Inferior parietal cortex (tissue), 1 donor: Measurements from ENCODE around the gene PTPRN2.
"Not testable (repeated sequence)": the region's sequence is repeated elsewhere in the genome, so short reads cannot be mapped to it uniquely, and the experiment has no call there.

Source experiments
- DNase-seq: peaks from one replicate; pipeline ENCODE4 v3.0.0-alpha.2; 2016; ENCODE audit errors: extremely low spot score

Gene PTPRN2

DNA sequence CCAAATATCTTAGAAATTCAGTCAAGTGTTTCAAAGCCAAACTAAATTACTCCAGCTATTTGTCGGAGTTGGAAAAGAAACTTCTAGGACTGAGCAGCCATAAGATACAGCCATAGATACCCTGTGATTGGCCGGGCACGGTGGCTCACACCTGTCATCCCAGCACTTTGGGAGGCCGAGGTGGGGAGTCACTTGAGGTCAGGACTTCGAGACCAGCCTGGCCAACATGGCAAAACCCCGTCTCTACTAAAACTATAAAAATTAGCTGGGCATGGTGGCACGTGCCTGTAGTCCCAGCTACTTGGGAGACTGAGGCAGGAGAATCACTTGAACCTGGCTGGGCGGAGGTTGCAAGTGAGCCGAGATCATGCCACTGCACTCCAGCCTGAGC lies 607.3 kb downstream of the PTPRN2 start:
- DNase-seq, result not testable (repeated sequence)

DNA sequence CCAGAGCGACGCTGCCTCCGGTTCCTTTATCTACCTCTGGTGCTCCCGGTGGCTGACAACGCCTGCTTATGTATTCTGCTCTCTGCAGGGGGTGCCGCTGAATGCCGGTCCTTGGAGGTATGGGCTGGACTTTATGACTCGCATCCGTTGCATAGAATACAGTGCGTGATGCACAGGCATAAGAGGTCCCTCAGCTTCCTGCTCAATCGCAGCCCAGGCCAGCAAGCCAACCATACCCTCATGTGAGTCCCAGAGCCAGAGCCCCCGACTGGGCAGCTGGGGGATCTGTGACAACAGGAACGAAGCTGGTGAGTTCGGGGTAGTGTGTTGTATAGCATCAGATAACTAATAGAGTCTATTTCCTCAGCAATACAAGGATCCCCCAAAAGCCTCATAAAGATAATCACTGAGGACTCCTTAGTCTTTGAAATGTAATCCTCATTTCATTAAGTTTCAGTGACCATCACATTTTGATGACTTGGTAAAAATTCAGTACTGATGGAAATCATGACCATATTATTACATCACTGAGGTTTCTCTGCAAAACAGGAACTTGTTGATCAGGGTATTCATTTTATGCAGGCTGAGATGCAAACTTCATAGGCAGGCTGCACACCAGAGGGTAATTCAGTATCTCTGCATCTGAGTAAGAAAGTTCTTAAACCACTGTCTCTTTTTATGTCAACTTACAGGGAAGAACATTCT lies 607.8 kb downstream of the PTPRN2 start:
- no peak for DNase-seq

DNA sequence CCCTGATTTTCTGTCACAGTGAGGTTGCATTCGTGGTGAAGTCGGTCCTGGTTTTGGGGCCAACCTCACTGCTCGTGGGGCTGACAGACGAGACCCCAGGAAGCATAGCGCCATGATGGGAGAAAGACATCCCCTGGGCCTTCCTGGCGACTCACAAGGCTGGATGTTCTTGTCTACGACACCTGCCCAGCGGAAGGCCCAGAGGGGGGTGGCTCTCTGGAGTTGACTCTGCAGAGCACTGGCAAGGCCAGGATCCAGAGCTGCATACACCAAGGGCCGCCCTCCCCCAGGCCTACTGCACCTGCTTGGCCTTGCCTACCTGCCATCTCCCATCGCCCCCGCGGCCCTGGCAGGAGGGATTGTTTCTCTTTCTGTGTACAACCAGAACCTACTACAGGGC lies 608.9 kb downstream of the PTPRN2 start:
- DNase-seq, result no peak

DNA sequence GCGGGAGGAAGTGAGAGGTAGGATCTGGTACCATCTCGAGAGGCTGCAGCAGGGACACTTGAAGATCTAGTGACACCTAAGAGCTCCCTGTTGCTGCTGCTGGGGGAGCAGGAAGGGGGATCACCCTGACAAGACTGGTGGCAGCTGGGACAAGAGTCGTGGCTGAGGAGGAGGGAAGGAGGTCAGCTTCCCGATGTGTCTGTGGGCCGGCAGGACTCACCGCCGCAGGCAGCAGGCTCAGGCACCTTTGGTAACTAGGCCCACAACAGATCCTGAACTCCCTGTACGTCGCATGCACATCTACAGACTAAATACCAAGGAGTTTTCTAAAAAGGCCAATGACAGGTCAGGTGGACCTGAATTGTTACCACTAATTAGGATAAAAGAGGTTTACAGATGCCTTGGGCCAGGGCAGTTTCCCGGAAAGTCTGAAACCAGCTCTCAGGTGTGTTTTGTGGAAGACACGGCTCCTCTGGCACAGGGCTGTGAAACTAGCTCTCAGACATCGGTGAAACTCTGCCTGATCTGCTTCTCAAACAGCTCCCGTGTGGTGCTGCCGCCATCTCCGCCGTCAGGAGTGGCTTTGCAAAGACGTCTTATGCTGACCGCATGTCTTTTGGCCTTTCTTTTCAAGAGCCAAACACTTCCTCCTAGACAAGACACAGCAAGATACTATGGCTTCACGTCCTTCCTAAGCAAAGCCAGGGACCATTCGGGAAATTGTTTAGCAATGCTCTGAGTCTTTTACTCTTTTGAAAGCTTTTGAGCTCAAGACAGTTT lies 609.7 kb downstream of the PTPRN2 start:
- no peak for DNase-seq

DNA sequence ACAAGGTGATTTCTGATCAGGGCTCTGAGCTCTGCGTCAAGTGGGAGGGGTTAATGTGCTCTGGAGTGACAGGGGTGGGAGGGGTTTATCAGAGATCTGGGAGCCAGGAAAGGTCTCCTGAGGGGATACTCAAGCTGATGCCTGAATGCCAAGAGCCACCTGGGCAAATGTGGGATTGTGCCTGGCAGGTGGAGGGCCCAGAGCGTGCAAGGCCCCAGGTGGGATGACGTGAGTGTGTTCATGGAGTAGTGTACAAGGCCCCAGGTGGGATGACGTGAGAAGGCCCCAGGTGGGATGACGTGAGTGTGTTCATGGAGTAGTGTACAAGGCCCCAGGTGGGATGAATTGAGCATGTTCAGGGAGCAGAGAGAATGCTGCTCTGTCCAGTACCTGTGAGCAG lies 610.3 kb downstream of the PTPRN2 start:
- no peak for DNase-seq

DNA sequence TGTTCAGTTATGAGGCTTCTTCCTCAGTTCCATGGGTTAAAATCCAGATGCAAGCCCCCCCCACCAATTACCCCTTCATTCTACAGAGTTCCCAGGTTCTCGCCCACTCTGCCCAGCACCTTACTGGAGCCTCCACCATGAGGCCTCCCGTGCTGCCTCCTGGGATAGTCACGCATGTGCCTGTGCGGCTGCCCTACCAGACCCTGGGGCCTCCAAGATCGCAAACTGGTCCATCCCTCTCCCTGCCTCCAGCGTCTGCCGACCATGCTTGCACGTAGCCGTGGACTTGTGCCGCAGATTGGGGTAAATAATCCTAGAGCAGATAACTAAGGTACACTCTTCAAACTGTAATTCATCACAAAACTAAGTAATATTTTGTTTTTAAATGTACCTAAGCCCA lies 611.2 kb downstream of the PTPRN2 start:
- DNase-seq, result no peak

DNA sequence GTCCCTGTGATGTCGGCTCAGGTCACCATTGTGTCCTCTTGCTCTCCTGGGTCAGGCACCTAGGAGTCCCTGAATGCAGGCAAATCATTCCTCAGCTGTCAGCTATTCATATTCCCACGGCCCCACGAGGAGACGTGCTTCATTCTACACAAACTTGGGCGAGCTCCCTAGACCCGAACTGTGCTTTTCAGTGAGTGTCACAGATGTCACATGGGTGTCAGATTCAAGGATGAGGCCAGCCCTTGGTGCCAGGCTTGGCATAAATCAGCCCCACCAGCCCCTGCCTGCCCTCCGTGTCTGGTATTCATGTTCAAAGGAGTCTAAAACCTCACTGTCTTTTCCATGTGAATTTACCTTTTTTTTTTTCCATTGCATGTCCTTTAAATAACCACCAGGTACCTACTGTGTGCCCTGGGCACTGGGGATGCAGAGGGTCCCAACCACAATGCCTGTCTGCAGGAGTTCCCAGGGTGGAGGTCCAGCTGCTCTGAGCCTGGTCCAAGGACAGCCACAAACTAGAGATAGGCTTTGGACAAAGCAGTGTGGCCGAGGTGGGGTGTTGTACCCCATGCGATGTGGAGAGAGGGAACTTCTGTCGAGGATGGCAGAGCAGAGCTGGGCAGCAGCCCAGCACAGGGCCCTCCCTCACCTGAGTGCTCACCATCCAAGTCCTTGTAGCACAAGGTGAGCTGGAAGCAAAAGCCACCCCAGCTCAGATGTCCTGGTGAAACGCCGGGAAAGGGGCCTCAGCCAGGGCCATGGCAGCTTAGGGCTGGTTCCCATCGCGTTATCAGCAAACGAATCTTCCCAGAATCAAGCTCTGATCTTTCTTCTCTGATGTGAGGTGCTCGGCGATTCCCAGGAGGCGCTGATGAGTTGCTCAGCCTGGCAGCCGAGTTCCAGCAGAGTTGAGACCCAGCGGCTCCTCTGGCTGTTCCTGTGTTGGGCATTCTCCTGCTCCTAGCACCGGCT lies 611.9 kb downstream of the PTPRN2 start:
- DNase-seq, result no peak

DNA sequence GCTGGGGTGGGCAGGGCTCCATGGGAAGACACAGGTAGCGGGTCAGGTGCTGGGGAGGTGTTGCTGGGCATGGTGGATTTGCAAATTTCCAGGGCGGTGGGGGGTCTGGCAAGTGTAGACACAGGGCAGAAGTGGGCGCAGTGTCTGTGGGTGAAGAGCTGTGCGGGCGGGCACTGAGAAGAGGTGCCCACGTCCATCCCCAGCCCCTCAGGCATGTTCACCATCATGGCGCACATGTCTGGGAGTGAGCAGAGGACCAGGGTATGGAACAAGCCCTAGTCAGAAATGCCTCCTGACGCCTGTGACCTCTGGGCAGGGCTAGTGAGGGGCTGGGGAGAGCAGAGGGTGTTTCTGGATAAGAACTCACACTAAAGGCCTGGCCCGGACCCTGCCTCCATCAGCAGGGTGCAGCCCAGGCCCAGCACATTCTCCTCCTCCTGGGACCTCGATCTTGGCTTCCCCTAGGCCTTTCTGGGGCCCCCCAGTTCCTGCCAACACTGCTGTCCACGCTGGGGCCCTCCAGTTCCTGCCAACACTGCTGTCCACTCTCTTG lies 612.9 kb downstream of the PTPRN2 start:
- DNase-seq, result no peak

DNA sequence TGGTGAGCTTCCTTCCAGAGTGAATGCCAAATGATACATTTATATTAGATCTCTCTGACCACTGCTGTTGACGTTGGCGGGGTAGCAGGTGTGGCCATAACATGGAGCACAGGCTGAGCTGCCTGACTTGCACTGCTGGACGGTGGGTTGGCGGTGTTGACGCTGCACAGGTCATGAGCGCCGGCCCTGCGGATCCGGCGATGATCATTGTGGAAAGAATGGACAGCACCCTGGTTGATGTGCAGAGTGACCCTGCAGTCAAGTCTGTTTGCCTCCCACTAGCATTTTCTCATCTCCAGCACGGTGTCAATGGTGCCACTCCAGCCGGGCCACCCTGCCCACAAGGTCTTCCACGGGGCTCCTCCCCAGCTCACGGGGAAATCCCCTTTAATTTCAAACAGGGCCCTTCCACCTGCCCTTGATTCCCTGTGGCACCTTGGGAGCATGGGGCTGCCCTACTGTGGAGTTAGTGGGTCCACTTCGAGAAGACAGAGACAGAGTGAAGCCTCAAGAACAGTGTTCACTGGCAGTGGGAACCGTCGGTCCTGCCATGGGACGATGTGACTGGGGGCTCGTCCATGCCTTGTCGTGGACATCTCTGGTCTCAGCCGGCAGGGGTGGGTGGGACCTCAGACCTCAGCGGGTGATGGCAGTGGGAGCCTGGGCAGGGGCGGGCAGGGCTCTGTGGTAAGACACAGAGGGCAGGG lies 613.5 kb downstream of the PTPRN2 start:
- DNase-seq, result no peak

DNA sequence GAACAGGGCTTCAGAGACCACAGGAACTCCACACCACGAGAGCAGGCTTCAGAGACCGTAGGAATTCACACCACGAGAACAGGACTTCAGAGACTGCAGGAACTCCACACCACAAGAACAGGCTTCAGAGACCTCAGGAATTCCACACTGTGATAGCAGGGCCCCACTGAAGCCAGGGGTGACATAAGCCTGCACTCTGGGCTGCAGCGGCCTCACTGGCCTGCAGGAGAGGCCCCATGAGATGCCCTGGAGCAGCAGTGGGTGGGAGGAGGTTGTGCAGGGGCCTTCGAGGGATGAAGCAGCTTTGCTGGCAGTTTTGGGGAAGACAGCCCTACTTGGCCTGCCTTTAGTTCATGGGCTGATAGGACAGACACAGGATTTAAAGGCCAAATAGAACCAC lies 614.7 kb downstream of the PTPRN2 start:
- no peak for DNase-seq

DNA sequence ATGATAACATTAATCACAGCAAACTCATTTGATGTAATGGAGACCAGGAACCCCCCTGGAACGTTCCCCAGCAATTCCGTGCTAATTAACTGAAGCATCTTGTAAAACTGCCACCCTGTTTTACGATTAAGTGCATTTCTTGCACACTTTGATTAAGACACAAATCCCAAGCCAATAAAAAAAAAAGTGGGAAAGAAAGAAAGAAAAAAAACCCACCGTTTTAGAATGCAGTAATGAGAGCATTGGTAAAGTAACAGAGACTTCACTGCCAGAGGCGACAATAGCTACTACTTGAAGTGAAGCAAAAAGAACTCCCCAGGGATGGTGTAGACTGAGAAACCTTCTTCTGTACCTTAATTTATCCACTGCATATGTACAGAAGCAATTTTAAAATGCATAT lies 616.1 kb downstream of the PTPRN2 start:
- DNase-seq, result no peak

DNA sequence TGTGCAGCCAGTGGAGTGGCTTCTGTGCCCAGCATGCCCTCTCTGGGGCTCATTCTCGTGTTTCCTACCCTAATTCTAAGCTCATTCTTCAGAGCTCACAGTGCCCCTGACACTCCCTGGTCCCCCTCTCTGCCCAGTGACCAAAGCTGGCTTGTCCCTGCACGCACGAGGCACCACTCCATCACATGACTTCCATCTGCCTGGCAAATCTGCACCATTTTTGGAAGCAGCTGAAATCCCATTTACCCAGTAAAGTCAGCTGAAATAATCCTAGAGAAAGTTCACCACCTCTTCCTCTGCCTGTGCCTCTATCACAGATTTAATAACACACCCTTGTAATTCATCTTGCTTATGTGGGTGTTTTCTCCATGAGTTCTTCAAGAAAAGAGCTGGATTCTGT lies 616.9 kb downstream of the PTPRN2 start:
- DNase-seq, result no peak

DNA sequence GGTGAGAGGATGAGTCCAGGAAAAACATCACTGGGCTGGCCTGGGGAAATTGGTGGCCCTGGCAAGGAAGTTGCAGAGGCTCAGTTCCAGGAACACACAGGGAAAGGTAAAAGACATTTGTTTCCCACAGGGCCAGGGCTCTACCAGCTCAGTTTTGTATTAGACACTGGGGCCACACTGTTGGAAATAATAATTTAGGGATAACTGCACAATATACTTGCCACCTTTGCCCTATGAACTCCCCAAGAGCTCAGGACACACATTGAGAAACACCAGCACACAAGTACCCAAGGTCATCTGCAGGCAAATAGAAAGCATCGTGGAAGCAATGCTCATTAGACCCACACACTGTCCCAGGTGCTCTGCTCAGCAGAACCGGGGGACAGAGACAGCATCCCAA lies 617.6 kb downstream of the PTPRN2 start:
- no peak for DNase-seq

DNA sequence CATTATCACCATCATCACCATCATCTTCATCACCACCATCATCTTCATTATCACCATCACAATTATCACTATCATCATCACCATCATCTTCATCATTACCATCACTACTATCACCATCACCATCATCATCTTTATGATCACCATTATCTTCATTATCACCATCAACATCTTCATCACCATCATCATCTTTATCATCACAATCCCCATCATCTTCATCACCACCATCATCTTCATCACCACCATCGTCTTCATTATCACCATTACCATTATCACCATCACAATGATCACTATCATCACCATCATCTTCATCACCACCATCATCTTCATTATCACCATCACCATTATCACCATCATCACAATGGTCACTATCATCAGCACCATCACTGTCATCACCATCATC lies 621.1 kb downstream of the PTPRN2 start:
- no peak for DNase-seq

DNA sequence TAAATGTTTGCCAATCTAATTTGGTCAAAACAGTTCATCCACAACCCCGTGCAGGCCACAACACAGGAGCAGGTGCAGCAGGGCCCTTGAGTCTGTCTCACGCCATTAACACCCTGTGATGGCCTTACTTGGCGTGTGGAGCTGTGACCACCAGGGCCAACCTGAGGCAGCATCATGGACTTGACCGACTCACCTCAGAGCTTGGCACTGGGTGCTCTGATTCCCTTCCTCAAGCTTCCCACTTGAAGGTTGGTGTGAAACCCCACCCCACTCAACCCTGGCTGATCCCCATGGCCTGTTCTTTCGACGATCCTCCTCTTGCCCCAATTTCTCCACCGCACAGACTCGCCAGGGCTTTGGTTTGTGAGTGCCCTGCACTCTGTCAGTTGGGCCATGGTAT lies 623.1 kb downstream of the PTPRN2 start:
- DNase-seq, result no peak

DNA sequence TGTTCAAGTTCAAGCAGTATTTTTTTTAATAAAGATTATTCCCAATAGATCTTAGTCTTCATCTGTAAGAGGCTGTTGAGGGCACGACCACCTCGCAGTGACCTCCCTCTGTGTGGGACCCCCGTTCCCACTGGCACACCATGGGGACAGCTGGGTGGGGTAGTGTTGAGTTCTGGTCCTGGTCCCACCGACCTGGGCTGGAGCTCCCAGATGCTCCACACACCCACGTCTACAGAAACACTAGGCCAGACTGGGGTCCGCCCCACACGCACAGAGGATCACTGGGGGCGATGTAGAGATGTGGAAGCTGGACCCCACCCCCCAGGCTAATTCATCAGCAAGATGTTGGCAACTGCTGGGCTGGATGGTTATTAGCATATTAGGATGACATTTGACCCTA lies 623.6 kb downstream of the PTPRN2 start:
- no peak for DNase-seq

DNA sequence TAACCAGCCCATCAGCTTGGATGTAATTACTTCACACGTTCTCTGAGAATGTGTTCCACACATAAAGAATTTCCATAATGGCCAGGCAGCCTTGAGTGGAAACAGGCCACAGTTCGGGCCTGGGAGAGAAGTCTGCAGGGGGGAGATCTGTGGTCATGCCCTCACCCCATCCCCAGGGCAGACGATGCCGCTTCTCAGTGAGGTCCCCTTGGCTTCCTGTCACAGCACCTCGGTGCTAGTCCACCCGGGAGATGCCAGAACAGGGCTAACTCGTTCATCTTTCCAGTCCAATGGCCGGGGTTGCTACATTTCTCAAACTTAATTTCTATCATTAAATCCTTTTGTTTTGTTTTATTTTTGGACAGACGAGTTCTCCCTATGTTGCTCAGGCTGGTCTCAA lies 624.1 kb downstream of the PTPRN2 start:
- DNase-seq, result no peak

DNA sequence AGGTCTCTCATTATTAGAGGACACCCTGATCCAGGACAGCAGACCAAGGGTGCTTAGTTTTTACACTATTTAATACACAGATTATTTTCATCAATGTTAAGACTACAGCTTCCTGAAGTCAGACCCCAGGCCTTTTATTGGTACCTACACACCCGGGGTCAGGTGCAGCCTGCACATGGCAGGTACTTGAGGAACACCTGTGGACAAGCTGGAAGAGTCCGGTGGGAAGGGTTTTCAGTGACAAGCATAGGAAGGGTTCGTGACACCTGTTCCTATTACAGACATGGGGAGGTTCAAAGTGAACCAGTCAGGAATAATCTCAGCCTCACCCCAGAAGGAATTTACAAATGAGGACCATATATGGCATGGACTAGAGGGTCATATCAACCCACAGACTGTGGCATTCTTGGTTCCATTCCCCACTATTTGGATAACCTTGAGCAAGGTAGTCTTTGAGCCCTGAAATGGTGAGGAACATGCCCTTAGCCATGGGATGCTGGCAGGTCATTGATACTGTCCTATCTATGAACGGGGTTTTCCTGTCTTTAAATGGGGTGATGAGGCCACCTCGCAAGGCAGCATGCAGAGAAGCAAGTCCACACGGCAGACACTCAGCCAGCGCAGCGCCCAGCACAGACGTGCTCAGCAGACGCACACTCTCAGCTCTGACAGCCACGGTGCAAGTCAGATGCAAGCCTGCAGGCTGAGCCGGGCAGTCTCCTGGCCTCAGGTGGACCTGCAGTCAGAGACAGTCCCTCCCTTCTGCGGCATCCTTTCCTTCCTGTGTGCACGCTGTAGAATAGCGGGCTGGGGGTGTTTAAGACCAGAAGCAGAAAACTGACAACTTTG lies 624.9 kb downstream of the PTPRN2 start:
- no peak for DNase-seq

DNA sequence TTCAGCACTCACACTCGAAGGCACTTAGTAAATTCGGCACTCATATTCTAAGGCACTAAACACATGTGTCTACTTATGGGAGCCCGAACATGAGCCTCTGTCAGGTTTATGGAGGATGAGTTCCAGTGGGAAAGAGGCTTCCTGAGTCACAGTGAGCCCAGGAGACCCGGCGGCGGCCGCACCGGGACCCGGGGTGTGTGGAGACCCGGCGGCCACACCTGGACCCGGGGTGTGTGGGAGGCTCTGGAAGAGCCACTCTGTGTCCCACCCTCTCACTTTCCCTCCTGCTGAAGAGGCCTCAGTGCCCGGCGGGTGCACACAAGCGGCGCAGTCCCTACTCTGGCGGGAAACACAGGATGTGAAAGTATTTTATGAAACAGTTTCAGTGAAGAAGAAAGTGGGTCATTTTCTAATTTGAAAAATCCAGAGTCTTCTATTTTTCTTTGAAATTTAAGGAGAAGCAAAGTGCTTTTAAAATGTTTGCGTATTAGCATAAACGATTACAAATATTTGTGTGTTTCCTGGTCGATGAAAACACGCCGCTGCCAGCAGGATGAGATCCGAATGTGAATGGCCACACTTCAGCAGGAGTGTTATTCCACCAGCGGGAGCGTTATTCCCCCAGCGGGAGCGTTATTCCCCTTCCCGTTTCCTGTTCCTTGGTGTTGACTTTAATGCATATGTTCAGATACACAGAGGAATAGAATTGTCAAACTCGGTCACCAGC lies 625.7 kb downstream of the PTPRN2 start:
- no peak for DNase-seq
